IMR-90 (cell line): ENCODE results near the gene TMEM161B.

Experiments
- CEBPB ChIP-seq: IDR thresholded peaks from 2 replicates; pipeline ENCODE4 v1.6.1; 2012; ENCODE audit warnings: low read depth, low read length, improper control_type of control experiment
- CHD1 ChIP-seq: IDR thresholded peaks from 2 replicates; pipeline ENCODE4 v1.6.1; 2012; ENCODE audit warnings: low read depth, low read length, improper control_type of control experiment
- FOS ChIP-seq: fragments of 150-350 bp; IDR thresholded peaks from 2 replicates; pipeline ENCODE4 v1.6.1; 2016; ENCODE audit warnings: low read depth, low read length
- NFE2L2 ChIP-seq: fragments of 150-350 bp; IDR thresholded peaks from 2 replicates; pipeline ENCODE4 v1.6.1; 2016; ENCODE audit warnings: low read depth, mild to moderate bottlenecking, low read length
- POLR2A ChIP-seq: IDR thresholded peaks from 2 replicates; pipeline ENCODE4 v1.6.1; 2012; ENCODE audit warnings: mild to moderate bottlenecking, low read depth, low read length
- RAD21 ChIP-seq: IDR thresholded peaks from 2 replicates; pipeline ENCODE4 v1.6.1; 2012; ENCODE audit warnings: low read length, improper control_type of control experiment
- RCOR1 ChIP-seq: IDR thresholded peaks from 2 replicates; pipeline ENCODE4 v1.6.1; 2012; ENCODE audit warnings: mild to moderate bottlenecking, low read length, improper control_type of control experiment; ENCODE audit not compliant: insufficient replicate concordance
- TF ChIP-seq, protein P1 (sequence below): conservative IDR thresholded peaks from 2 replicates; pipeline ENCODE4 v1.5.1; 2012; ENCODE audit warnings: mild to moderate bottlenecking, low read depth, low read length, improper control_type of control experiment
- TF ChIP-seq, protein P2 (sequence below): fragments of 150-350 bp; IDR thresholded peaks from 2 replicates; pipeline ENCODE4 v1.6.1; 2016; ENCODE audit warnings: low read depth, mild to moderate bottlenecking, low read length, moderate library complexity, borderline replicate concordance
- TF ChIP-seq, protein P3 (sequence below): fragments of 150-350 bp; IDR thresholded peaks from 2 replicates; pipeline ENCODE4 v1.6.1; 2017; ENCODE audit warnings: mild to moderate bottlenecking, antibody characterized with exemption, low read length, low read depth

DNA sequence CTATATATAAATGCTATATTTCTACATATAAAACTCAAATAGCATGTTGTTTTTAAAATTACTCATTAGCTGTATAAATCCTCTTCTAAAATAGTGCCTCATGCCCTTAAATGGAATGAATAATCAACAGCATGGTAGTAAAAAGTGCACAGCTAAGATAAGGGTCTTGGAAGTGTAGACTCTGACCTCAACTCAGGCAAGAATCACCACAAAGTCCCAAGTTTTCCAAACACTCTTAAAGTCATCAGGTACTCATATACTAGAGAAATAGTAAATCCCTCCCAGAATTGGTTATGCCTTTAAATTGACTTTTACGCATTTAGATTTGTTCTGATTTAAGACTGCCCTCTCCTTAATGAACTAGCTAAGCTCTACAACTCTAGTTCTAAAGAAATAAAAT is 113.8 kb downstream of the TMEM161B start:
- TF ChIP-seq, protein P1, sequence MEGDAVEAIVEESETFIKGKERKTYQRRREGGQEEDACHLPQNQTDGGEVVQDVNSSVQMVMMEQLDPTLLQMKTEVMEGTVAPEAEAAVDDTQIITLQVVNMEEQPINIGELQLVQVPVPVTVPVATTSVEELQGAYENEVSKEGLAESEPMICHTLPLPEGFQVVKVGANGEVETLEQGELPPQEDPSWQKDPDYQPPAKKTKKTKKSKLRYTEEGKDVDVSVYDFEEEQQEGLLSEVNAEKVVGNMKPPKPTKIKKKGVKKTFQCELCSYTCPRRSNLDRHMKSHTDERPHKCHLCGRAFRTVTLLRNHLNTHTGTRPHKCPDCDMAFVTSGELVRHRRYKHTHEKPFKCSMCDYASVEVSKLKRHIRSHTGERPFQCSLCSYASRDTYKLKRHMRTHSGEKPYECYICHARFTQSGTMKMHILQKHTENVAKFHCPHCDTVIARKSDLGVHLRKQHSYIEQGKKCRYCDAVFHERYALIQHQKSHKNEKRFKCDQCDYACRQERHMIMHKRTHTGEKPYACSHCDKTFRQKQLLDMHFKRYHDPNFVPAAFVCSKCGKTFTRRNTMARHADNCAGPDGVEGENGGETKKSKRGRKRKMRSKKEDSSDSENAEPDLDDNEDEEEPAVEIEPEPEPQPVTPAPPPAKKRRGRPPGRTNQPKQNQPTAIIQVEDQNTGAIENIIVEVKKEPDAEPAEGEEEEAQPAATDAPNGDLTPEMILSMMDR, result no peak
- no peak for TF ChIP-seq POLR2A
- TF ChIP-seq, protein P2, sequence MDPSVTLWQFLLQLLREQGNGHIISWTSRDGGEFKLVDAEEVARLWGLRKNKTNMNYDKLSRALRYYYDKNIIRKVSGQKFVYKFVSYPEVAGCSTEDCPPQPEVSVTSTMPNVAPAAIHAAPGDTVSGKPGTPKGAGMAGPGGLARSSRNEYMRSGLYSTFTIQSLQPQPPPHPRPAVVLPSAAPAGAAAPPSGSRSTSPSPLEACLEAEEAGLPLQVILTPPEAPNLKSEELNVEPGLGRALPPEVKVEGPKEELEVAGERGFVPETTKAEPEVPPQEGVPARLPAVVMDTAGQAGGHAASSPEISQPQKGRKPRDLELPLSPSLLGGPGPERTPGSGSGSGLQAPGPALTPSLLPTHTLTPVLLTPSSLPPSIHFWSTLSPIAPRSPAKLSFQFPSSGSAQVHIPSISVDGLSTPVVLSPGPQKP, result no peak
- no peak for TF ChIP-seq RCOR1
- TF ChIP-seq RAD21, result no peak
- TF ChIP-seq CHD1, result no peak
- no peak for TF ChIP-seq CEBPB
- no peak for TF ChIP-seq FOS
- TF ChIP-seq, protein P3, sequence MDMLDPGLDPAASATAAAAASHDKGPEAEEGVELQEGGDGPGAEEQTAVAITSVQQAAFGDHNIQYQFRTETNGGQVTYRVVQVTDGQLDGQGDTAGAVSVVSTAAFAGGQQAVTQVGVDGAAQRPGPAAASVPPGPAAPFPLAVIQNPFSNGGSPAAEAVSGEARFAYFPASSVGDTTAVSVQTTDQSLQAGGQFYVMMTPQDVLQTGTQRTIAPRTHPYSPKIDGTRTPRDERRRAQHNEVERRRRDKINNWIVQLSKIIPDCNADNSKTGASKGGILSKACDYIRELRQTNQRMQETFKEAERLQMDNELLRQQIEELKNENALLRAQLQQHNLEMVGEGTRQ, result no peak
- TF ChIP-seq NFE2L2, result no peak
